Spleen (tissue), 7 donors: ENCODE results near the gene PDE4A.

Experiments
- POLR2A ChIP-seq, 3 donors: fragments of 450-650 bp; IDR thresholded peaks; one replicate each; pipeline ENCODE4 v1.5.1; 2017; ENCODE audit warnings: antibody characterized with exemption in 3 of 3, mild to moderate bottlenecking in 1 of 3
- TF ChIP-seq, protein P1 (sequence below), 11 experiments: fragments of 200-600 bp in 7 of 11; fragments of 450-650 bp in 4 of 11; sonication (generic) in 4 of 11; IDR thresholded peaks in 8 of 11; conservative IDR thresholded peaks in 3 of 11; 1 replicate in 7 of 11; 2 replicates in 4 of 11; pipeline versions ENCODE4 v1.4.0 to v1.8.0; 2016 to 2021; ENCODE audit warnings: antibody characterized with exemption in 11 of 11, inconsistent platforms in 4 of 11, mild to moderate bottlenecking in 1 of 11
- donor health status: DM: no; HTN: no; CAD: no; lungs with moderate emphysema.
- donor health status: DM: no; HTN: no; CAD: no.
- donor health status: DM: no; HTN: no; CAD: no.

DNA sequence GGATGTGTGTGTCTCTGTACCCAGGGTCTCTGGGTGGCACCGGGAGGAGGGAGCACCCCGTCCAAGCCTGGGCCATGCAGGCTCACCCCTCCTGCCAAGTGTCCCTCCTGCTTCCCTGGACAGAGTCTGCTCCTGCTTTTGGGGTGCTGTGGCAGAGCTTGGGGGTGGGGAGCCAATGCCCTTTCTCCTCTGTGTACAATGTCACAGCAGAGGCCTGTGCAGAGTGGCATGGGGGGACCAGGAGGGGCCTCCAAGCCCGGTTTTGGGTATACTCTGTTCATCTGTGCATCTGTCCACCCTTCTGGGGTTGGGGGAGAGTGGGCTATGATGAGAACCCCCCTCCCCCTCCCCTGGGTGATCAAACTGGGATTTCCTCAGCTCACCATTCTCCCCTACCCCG lies 33.5 kb downstream of the PDE4A start:
- TF ChIP-seq, protein P1, sequence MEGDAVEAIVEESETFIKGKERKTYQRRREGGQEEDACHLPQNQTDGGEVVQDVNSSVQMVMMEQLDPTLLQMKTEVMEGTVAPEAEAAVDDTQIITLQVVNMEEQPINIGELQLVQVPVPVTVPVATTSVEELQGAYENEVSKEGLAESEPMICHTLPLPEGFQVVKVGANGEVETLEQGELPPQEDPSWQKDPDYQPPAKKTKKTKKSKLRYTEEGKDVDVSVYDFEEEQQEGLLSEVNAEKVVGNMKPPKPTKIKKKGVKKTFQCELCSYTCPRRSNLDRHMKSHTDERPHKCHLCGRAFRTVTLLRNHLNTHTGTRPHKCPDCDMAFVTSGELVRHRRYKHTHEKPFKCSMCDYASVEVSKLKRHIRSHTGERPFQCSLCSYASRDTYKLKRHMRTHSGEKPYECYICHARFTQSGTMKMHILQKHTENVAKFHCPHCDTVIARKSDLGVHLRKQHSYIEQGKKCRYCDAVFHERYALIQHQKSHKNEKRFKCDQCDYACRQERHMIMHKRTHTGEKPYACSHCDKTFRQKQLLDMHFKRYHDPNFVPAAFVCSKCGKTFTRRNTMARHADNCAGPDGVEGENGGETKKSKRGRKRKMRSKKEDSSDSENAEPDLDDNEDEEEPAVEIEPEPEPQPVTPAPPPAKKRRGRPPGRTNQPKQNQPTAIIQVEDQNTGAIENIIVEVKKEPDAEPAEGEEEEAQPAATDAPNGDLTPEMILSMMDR (IDR thresholded peaks at IDR 0.05 in 8 of 11, conservative IDR thresholded peaks at IDR 0.05 in 3 of 11), result no peak
- no peak for TF ChIP-seq POLR2A (IDR thresholded peaks at IDR 0.05)
